ENCODE measurements around the gene PLB1.
"Not testable (repeated sequence)": the region's sequence is repeated elsewhere in the genome, so short reads cannot be mapped to it uniquely, and the experiment has no call there.

PLB1 gene

DNA sequence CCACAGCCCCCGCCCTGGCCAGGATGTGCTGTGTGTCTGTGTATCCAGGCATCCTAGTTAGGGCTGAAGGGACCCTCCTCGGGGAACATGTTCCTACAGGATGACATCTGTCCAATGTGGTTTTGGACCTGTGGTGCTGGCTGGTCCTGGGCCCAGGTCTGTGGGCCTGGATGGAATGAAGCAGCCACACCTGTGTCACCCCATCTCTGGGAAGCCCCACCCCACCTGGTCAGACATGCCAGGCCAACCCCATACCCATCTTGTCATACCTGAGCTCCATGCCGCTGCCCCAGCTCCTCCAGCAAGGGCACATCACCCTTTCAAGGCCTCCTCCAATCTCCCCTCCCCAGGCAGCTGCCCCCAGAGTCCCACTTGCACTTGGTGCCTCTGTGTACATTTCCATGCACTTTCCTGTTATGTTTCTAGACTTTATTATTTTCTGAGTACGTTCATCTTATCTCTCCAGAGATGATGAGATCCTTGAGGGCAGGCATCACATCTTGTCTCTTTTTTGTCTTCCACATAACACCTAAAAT is 24.1 kb upstream of the PLB1 start:
- Histone ChIP-seq H3K27ac (no peak overlapping the region), H3K9me3 (ENCODE audit: control insufficient read depth, low read length) (no peaks in the 10 kb centered on the region), H3K9ac (no peak overlapping the region), H3K4me1 (no peaks in the 10 kb centered on the region), H2AFZ (no peak overlapping the region), H3K27me3 (ENCODE audit: control insufficient read depth, insufficient read depth, low read length) (no peaks in the 10 kb centered on the region), H3K4me3 (ENCODE audit: low read depth, low read length) (no peak overlapping the region), H3K4me2 (ENCODE audit: low read length) (no peak overlapping the region), H3K36me3 (ENCODE audit: control insufficient read depth, insufficient read depth, low read length) (no peaks in the 10 kb centered on the region), H3K79me2 (no peaks in the 10 kb centered on the region)
- TF ChIP-seq, protein P1, sequence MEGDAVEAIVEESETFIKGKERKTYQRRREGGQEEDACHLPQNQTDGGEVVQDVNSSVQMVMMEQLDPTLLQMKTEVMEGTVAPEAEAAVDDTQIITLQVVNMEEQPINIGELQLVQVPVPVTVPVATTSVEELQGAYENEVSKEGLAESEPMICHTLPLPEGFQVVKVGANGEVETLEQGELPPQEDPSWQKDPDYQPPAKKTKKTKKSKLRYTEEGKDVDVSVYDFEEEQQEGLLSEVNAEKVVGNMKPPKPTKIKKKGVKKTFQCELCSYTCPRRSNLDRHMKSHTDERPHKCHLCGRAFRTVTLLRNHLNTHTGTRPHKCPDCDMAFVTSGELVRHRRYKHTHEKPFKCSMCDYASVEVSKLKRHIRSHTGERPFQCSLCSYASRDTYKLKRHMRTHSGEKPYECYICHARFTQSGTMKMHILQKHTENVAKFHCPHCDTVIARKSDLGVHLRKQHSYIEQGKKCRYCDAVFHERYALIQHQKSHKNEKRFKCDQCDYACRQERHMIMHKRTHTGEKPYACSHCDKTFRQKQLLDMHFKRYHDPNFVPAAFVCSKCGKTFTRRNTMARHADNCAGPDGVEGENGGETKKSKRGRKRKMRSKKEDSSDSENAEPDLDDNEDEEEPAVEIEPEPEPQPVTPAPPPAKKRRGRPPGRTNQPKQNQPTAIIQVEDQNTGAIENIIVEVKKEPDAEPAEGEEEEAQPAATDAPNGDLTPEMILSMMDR (IDR thresholded peaks at IDR 0.05) = no peak

DNA sequence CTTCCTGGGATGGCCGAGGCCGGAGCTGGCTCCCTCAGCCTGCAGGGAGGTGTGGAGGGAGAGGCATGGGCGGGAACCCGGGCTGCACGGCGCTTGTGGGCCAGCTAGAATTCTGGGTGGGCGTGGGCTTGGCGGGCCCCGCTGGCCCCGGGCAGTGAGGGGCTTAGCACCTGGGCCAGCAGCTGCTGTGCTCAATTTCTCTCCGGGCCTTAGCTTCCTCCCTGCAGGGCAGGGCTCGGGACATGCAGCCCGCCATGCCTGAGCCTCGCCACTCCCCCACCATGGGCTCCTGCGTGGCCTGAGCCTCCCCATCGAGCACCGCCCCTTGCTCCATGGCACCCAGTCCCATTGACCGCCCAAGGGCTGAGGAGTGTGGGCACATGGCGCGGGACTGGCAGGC is 23.2 kb upstream of the PLB1 start:
- H3K9ac ChIP-seq; H3K27me3 ChIP-seq (ENCODE audit: control insufficient read depth, insufficient read depth, low read length); H3K9me3 ChIP-seq (ENCODE audit: control insufficient read depth, low read length); H3K79me2 ChIP-seq; H3K27ac ChIP-seq; H3K4me1 ChIP-seq; H3K4me3 ChIP-seq (ENCODE audit: low read depth, low read length); H3K36me3 ChIP-seq (ENCODE audit: control insufficient read depth, insufficient read depth, low read length); H2AFZ ChIP-seq; H3K4me2 ChIP-seq (ENCODE audit: low read length): not testable (repeated sequence)

DNA sequence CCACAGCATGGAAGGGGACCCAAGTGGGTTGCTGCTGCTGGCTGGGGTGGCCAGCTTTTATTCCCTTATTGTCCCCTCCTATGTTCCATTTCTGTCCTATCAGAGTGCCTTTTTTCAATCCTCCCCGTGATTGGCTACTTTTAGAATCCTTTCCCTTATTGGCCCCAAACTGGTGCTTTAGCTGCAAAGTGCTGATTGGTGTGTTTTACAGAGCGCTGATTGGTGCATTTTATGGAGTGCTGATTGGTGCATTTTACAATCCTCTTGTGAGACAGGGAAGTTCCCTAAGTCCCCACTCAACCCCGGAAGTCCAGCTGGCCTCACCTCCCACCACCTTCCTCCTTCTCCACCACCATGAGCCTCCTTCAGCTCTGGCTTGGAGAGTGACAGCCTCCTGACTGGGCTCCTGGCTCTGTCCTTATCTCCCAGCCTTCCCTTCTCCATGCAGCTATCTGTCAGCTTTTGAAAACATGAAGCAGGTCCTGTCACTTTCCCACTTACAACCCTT is 20.7 kb upstream of the PLB1 start:
- H3K4me2 ChIP-seq (ENCODE audit: low read length) = no peak overlapping the region
- no peaks in the 10 kb centered on the region for H3K27me3 ChIP-seq (ENCODE audit: control insufficient read depth, insufficient read depth, low read length)
- H3K9me3 ChIP-seq (ENCODE audit: control insufficient read depth, low read length) = no peaks in the 10 kb centered on the region
- no peak overlapping the region for H3K4me3 ChIP-seq (ENCODE audit: low read depth, low read length)
- TF ChIP-seq, protein P1 (IDR thresholded peaks at IDR 0.05) = no peak
- no peaks in the 10 kb centered on the region for H3K36me3 ChIP-seq (ENCODE audit: control insufficient read depth, insufficient read depth, low read length)
- H3K79me2 ChIP-seq = no peaks in the 10 kb centered on the region
- H3K4me1 ChIP-seq = no peaks in the 10 kb centered on the region
- no peak overlapping the region for H3K9ac ChIP-seq
- H2AFZ ChIP-seq = no peak overlapping the region
- H3K27ac ChIP-seq = no peak overlapping the region

DNA sequence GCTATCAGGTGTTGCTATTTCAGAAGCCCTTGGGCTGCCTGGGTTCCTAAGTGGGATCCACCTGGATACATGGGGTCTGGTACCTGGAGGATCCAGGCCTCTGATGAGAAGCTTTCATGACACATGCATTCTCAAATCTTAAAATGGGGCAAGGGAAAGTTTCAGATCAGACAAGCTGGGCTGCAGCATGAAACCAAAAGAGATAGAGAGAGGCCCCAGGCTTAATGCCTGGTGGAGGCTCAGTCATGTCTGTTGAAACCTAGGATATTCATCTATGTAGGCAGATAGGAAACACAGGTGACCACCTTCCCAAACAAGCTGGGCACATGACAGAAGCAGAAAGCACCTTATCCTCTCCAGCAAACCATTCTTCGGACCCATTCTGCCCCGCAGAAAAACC is 18.8 kb upstream of the PLB1 start:
- Histone ChIP-seq H3K27ac (no peak overlapping the region), H3K9me3 (ENCODE audit: control insufficient read depth, low read length) (no peaks in the 10 kb centered on the region), H3K4me2 (ENCODE audit: low read length) (no peak overlapping the region), H3K36me3 (ENCODE audit: control insufficient read depth, insufficient read depth, low read length) (no peaks in the 10 kb centered on the region), H3K4me3 (ENCODE audit: low read depth, low read length) (no peak overlapping the region), H3K79me2 (no peaks in the 10 kb centered on the region), H2AFZ (no peak overlapping the region), H3K27me3 (ENCODE audit: control insufficient read depth, insufficient read depth, low read length) (no peaks in the 10 kb centered on the region), H3K9ac (no peak overlapping the region), H3K4me1 (no peaks in the 10 kb centered on the region)
- TF ChIP-seq, protein P1 (IDR thresholded peaks at IDR 0.05) = no peak

DNA sequence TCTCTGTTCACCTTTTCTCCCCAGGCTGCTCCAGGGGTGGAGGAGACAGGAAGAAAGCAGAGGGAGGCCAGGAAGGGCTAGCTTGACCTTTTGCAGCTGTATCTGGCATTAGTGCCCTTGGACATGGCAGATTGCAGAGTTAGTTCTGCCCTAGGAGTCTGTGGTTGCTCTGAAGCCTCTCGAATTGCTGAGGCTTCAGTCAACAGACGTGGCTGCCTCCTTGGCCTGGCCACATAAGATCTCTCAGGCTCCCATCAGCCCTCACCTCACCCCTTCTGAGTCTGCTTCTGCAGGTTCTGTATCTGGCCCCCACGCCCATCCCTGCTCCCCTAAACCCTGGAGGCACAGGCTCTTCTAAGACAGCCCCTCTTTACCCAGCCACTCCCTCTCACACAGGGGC is 18.2 kb upstream of the PLB1 start:
- H3K4me1 ChIP-seq = no peaks in the 10 kb centered on the region
- H3K4me3 ChIP-seq (ENCODE audit: low read depth, low read length) = no peak overlapping the region
- H3K9ac ChIP-seq = no peak overlapping the region
- no peak overlapping the region for H3K27ac ChIP-seq
- H3K4me2 ChIP-seq (ENCODE audit: low read length) = no peak overlapping the region
- no peak overlapping the region for H2AFZ ChIP-seq
- H3K27me3 ChIP-seq (ENCODE audit: control insufficient read depth, insufficient read depth, low read length) = no peaks in the 10 kb centered on the region
- no peaks in the 10 kb centered on the region for H3K9me3 ChIP-seq (ENCODE audit: control insufficient read depth, low read length)
- TF ChIP-seq, protein P1 (IDR thresholded peaks at IDR 0.05) = no peak
- H3K79me2 ChIP-seq = no peaks in the 10 kb centered on the region
- no peaks in the 10 kb centered on the region for H3K36me3 ChIP-seq (ENCODE audit: control insufficient read depth, insufficient read depth, low read length)

Data from parathyroid adenoma (tissue), 2 donors.